Lower leg skin (tissue), 3 donors: ENCODE data around the gene ATG2B.

ENCODE experiments used
- POLR2A ChIP-seq, 2 donors: fragments of 450-650 bp; IDR thresholded peaks; one replicate each; pipeline ENCODE4 v1.6.1; 2016 to 2017; ENCODE audit warnings: antibody characterized with exemption in 2 of 2, mild to moderate bottlenecking in 1 of 2, moderate library complexity in 1 of 2
- TF ChIP-seq, protein P1 (sequence below), 3 donors: fragments of 450-650 bp; IDR thresholded peaks; one replicate each; pipeline ENCODE4 v1.5.1; 2016; ENCODE audit warnings: antibody characterized with exemption in 3 of 3, mild to moderate bottlenecking in 3 of 3, moderate library complexity in 2 of 3

DNA sequence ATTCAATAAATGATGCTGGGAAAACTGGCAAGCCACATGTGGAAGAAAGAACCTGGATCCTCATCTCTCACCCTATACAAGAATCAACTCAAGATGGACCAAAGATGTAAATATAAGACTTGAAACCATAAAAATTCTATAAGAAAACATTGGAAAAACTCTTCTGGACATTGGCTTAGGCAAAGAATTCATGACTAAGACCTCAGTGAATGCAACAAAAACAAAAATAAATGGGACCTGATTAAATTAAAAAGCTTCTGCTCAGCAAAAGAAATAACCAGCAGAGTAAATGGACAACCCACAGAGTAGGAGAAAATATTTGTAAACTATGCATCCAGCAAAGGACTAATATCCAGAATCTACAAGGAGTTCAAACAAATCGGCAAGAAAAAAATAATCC, 24.6 kb downstream of the ATG2B start:
- TF ChIP-seq, protein P1, sequence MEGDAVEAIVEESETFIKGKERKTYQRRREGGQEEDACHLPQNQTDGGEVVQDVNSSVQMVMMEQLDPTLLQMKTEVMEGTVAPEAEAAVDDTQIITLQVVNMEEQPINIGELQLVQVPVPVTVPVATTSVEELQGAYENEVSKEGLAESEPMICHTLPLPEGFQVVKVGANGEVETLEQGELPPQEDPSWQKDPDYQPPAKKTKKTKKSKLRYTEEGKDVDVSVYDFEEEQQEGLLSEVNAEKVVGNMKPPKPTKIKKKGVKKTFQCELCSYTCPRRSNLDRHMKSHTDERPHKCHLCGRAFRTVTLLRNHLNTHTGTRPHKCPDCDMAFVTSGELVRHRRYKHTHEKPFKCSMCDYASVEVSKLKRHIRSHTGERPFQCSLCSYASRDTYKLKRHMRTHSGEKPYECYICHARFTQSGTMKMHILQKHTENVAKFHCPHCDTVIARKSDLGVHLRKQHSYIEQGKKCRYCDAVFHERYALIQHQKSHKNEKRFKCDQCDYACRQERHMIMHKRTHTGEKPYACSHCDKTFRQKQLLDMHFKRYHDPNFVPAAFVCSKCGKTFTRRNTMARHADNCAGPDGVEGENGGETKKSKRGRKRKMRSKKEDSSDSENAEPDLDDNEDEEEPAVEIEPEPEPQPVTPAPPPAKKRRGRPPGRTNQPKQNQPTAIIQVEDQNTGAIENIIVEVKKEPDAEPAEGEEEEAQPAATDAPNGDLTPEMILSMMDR (IDR thresholded peaks at IDR 0.05) = no peak
- no peak for TF ChIP-seq POLR2A (IDR thresholded peaks at IDR 0.05)
